ENCODE data around the gene PPL.
"Not testable (repeated sequence)": the region's sequence is repeated elsewhere in the genome, so short reads cannot be mapped to it uniquely, and the experiment has no call there.

PPL gene, protein sequence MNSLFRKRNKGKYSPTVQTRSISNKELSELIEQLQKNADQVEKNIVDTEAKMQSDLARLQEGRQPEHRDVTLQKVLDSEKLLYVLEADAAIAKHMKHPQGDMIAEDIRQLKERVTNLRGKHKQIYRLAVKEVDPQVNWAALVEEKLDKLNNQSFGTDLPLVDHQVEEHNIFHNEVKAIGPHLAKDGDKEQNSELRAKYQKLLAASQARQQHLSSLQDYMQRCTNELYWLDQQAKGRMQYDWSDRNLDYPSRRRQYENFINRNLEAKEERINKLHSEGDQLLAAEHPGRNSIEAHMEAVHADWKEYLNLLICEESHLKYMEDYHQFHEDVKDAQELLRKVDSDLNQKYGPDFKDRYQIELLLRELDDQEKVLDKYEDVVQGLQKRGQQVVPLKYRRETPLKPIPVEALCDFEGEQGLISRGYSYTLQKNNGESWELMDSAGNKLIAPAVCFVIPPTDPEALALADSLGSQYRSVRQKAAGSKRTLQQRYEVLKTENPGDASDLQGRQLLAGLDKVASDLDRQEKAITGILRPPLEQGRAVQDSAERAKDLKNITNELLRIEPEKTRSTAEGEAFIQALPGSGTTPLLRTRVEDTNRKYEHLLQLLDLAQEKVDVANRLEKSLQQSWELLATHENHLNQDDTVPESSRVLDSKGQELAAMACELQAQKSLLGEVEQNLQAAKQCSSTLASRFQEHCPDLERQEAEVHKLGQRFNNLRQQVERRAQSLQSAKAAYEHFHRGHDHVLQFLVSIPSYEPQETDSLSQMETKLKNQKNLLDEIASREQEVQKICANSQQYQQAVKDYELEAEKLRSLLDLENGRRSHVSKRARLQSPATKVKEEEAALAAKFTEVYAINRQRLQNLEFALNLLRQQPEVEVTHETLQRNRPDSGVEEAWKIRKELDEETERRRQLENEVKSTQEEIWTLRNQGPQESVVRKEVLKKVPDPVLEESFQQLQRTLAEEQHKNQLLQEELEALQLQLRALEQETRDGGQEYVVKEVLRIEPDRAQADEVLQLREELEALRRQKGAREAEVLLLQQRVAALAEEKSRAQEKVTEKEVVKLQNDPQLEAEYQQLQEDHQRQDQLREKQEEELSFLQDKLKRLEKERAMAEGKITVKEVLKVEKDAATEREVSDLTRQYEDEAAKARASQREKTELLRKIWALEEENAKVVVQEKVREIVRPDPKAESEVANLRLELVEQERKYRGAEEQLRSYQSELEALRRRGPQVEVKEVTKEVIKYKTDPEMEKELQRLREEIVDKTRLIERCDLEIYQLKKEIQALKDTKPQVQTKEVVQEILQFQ (N-terminal part only)

DNA sequence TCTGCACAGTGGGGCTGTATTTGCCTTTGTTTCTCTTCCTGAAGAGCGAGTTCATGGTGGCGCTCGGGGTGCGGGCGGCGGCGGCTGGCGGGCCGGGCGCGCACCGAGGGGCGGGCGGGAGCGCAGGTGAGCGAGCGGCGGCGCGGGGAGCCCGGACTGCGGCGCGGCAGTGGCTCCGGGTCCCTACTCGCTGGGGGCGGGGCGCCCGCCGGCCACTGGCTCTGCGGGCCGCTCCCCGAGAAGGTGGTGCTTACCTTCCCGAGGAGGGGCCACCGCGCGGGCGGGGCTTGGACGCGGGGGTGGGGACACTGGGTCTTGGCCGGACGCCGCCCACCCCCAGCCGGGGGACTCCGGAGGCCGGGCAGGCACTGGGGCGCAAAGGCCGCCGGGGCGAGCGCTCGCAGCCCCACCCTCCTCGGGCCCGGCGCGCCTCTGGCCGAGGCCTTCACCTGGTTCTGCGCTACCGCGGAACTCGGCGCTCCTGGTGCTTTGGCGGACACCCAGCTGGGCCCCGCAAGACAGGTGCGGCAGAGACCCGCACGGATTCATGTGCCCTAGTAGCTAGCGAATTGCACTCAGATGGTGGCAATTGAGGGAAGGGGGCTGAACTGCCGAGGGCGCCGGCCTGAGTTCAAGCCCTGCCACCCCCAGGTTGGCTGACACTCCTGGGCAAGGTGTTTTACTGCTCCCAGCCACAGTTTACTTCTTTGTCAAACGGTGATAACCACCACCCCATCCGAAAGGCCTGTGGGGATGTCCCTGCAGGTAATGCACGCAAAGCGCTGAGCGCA lies at the start of gene PPL:
PPL (minus strand) TSS at position 158 of the 791 bp plus-strand sequence; CDS start at position 55, 103 bp downstream.
- no peak for DNase-seq (ENCODE audit: low read depth in 2 of 2)

DNA sequence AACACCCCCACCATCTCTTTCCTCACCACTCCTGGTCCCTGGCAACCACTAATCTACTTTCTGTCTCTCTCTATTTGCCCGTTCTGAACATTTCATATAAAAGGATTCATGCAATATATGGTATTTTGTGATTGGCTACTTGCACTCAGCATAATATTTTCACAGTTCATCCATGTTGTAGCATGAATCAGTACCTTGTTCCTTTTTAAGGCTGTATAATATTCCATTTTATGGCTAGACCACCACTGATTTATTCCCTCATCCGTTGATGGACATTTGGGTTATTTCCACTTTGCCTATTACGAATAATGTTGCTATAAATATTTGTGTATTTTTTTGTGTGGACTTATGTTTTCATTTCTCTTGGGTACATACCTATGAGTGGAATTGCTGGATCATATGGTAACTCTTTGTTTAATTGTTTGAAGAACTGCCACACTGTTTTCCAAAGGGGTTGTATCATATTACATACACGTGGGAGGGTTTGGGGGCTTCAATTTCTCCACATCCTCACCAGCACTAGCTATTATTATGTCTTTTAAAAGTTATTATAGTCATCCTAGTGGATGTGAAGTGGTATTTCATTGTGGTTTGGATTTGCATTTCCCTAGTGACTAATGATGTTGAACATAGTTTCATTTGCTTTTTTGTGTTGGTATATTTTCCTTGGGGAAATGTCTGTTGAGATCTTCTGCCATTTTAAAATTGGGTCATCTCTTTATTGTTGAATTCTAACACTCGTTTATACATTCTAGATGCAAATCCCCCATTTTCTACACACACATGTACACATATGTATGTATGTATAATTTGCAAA lies 47.4 kb upstream of the PPL start:
- DNase-seq (ENCODE audit: low read depth in 2 of 2): no peak

DNA sequence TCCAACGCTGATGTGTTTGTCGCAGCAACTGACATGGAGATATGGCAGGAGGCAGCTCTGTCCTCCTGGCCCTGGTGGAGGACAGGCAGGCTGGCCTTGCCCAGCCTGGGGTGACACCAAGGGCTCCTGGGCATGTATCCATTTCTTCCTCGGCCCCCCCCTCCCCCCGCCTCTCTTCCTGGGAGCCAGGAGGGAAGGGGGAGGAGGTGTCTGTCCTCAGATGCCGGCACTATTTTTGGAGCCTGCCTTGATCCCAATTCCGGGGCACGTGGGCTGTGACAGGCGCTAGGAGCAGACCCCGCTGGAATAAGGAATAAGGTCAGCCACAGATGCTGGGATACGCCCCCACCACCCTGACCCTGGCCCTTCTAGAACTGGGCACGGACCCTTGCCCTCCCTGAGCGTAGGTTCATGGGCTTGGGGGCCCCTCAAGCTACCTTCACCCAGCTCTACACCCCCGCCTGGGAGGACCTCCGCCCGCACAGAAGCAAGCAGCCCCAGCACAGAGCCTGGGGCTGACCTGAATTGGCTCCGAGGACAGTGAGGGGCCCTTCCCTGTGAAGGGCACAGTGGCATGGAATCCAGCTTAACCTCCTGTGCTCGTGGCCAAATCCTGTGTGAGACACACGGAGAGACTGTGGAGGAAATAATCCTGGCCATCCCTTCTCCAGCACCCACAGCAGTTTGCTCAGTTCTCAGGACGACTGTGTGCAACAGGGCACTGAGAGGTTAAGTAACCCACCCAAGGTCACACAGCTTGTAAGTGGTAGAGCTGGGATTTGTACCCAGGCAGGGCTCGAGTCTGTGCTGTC lies 45.3 kb upstream of the PPL start:
- DNase-seq (ENCODE audit: low read depth in 2 of 2): no peak

DNA sequence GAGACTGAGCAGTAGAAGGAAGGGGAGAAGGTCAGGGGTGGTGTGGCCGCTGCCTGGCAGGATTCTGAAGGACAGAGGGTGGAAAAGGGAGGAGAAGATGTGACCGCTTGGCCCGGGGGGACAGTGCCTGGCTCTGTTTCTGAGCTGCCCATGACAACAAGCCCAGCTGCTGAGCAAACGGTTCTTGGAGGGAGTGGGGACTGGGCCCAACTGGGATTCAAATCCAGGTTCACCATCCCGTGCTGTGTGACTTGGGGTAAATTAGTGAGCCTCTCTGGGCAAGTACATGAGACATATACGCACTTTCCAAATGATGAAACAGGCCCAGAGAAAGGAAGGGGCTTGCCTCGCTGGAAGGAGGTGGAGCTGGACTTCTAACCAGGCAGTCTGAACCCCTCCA lies 44.5 kb upstream of the PPL start:
- DNase-seq (ENCODE audit: low read depth in 2 of 2): no peak

DNA sequence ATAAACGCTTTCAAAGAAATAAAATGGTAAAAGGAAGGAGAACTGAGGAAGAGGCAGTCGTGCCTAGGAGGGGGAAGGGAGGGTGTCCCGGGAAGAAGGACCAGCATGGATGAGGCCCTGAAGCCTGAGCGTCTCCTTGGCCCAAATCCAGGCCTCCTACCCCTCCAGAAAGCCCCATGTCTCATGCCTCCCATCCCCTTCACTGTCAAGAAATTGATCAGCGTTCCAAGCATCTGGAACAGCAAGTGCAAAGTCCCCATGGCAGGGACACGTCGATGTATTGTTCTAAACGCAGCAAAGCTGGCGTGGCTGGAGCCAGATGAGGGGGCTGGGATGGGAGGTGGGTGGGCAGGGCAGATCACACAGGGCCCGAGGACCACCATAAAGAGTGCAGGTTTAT lies 43.7 kb upstream of the PPL start:
- no peak for DNase-seq (ENCODE audit: low read depth in 2 of 2)

DNA sequence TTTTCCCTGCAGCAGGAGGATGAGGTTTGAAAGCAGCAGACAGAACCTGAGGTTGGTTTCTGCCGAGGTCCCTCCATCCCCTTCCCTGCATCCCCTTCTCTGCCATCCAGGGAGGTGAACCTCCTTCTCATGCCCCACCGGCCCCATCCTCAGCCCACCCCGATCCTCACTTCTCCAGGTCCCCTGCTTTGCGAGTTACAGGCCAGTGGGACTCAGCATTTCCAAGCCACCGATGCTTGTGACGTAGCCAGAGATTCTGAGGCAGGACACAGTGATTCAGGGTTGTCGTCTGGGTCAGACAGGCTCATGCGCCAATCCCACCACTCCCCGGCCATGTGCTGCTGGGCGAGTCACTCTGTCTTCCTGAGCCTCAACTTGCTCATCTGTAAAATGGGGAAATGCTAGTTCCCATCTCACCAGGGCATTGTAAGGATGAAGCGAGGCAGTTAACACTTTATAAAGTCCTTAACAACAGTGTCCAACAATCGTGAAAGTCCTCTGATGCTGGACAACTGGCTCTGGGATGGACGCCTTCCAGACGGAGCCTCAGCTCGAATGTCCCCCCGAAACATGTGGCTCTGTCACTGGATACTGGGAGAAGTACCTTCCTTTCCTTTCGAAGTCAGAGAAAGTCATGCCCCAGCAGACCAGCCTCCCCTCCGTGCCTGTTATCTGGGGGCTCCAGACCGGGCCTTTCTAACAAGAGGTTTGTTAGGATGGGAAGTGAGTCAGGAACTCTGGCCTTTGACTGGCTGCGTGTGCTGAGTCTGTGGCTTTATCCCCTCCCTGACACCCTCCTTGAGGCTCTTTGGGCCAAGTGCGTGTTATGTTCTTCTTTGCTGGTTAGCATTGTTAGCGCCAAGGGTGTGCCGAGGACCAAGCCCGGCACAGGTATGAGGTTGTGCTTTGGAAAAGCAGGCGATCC lies 43.0 kb upstream of the PPL start:
- DNase-seq (ENCODE audit: low read depth in 2 of 2): no peak

DNA sequence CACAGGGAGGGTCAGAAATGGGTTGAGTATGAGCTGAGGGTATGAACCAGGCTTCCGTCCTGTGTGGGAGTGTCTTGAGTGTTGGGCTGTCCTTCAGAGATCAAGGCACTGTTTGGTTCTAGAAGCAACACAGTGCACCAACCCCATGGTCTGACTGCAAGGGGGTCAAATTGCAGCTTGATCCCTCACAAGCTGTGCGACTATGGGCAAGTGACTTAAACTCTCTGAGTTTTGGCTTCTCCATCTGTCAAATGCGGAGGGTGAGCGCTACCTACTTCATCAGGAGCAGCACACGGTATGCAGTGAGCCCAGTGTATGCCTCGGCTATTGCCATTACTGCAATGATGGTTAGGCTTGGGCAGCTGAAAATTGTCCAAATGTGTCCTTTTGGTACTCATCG lies 42.2 kb upstream of the PPL start:
- no peak for DNase-seq (ENCODE audit: low read depth in 2 of 2)

DNA sequence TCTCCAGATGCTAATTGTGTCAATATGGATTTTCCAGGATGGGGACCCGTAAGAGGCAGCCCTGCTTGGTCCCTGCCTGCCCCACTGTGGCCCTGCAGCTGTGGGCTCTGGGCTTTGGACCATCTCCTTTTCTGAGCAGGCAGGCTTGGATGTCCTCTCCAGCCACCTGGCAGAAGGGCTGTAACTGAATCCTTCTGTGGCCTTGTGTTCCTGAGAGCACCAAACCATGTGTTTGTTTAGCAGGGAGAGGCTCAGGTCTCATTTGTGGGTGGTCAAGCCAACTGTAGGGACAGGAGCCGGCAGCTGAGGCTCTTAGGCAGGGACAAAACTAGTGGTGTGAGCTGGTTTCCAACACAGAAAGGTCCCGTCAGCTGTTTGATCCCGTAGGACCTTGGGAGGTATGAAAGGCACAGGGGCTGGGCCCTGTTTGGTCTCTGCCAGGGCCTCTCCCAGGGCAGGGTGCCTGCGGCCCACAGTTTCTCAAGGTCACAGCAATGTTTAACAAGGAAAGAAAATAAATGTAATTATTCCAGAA lies 39.7 kb upstream of the PPL start:
- no peak for DNase-seq (ENCODE audit: low read depth in 2 of 2)

DNA sequence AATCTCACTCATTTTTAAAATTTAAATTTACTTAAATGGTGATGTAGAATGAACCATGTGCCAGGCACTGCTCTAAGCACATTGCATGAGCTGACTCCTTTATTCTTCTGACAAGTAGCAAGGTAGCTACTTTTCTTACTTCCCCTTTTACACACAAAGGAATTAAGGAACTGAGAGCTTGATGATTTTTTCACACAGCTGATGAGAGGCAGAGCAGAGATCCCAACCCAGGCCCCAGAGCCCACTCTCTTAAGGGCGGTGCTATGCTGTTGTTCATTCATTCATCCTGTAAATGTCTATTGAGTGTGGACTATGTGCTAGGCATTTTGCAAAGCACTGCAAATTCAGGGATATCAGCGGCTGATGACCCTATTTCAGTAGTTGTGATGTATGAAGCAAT lies 39.1 kb upstream of the PPL start:
- no peak for DNase-seq (ENCODE audit: low read depth in 2 of 2)

DNA sequence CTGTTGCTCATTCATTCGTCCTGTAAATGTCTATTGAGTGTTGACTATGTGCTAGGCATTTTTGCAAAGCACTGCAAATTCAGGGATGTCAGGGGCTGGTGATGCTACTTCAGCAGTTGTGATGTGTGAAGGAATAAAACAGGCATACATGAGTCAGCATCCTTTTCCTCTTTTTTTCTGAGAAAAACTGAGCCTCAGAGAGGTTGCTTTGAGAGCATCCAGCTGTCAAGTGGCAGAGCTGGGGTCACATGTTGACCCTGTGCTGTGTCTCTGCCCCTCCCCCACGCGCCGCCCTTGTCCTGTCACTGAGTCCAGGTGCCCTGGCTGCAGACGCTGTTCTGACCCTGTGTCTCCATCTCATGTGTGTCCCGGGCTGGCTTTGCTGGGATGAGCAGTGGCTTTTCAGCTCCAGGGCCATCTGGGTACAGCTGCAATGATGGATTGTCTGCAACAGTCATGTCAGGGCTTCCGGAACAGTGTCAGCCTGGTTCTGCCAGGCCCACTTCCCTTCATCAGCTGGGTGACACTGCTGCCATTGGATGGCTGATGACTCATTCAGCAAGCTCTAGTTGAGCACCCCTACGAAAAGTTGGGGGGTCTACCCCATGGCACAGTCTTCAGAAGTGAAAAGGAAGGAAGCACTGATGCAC lies 36.1 kb upstream of the PPL start:
- DNase-seq (ENCODE audit: low read depth in 2 of 2): no peak

DNA sequence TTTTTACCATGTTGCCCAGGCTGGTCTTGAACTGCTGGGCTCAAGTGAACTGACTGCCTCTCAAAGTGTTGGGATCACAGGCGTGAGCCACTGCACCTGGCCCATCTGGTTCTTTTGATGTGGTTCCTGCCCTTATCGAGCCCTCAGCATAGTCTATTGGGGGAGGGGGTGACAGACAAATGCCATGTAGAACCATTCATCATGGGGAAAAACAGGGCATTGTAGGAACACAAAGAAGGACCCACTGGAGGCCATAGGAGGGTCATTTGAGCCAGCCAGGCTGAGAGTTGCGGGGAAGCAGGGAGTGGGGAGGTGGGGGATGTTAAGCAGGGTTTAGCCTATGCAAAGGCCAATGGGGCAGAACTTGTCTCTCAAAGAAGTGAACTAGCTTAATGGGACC lies 33.1 kb upstream of the PPL start:
- no peak for DNase-seq (ENCODE audit: low read depth in 2 of 2)

DNA sequence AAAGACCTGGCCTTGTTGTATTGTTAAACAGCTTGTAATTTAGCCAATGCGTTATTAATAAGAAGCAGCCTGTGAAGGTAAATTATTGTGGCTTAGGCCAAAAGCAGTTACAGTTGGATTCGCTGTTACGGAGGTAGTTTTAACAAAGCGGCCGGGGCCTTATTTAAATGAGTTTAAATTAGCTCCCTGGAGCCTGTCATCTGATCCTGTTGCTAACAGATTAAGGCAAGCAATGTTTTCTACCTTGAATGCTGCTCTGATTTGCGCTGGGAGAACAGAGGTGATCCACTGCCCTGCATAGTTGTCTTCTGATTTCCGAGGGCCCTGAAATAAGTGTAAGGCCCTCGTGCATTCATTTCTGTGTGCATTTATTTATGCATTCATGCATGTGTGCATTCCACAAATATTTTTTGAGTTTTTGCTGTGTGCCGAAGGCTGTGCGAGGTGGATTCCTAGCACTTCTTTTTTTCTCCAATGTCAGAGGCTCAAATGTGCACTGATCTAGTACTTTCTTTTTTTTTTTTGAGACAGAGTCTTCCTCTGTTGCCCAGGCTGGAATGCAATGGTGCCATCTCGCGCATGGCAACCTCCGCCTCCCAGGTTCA lies 32.0 kb upstream of the PPL start:
- no peak for DNase-seq (ENCODE audit: low read depth in 2 of 2)

DNA sequence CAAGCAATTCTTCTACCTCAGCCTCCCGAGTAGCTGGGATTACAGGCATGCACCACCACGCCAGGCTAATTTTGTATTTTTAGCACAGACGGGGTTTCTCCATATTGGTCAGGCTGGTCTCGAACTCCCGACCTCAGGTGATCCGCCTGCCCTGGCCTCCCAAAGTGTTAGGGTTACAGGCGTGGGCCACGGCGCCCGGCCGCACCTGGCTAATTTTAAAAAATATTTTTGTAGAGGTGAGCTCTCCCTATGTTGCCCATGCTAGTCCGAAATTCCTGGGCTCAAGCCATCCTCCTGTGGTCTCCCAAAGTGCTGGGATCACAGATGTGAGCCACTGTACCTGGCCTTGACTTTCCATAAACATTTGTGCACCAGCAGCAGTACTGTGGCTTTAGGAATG lies 31.3 kb upstream of the PPL start:
- not testable (repeated sequence) for DNase-seq (ENCODE audit: low read depth in 2 of 2)

DNA sequence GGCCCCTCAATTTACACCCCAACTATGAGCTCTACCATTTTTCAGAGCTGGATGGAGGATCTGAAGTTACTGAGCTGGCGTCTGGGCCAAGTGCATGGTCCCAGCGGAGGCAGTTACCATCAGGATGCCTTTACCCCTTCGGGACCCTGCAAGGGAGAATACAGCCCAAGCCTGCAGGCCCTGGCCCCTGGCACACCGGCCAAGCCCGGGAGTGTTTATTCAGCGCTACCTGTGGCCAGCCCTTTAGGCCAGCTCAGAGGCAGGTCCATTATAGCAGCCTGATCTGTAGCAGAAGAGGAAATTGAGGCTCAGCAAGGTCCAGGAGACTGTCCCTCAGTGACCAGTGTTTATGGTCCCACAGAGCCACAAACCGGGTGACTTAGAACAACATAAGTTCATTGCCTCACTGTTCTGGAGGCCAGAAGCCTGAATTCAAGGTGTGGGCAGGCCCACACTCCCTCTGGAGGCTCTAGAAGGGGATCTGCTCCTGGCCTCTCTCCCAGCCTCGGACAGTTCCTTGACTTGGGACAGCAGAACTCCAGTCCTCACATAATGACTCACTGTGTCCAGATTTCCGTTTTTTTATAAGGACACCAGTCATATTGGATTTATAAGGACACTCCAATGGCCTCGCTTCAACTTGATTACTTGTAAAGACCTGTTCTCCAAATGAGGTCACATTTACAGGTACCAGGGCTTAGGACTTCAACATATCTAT lies 29.9 kb upstream of the PPL start:
- no peak for DNase-seq (ENCODE audit: low read depth in 2 of 2)

DNA sequence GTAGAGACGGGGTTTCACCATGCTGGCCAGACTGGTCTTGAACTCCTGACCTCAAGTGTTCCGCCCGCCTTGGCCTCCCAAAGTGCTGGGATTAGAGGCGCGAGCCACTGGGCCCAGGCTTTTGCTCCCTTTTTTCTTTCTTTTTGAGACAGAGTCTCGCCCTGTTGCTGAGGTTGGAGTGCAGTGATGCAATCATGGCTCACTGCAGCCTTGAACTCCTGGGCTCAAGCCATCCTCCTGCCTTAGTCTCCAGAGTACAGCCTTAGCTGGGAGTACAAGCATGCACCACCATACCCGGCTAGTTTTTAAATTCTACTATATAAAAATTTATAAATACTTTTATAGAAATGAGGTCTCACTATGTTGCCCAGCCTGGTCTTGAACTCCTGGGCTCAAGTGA lies 26.6 kb upstream of the PPL start:
- not testable (repeated sequence) for DNase-seq (ENCODE audit: low read depth in 2 of 2)

DNA sequence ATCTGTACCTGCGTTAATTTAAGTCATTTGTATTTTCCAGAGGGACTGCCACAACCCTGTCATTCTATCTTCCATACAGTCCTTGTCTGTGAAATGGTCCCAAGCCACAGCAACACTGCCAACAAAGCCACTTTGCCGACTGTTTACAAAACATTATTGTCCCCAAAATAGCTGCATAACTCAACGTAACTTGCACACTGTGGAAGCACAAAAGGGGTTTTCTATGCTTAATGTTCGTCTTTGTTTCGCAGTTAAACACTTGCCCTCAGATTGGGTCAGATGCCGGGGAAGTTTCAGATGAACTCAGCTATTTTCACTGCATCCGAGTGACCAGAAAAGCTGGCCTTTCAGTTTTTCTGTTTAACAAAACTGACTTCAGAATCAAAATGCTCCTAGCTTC lies 25.8 kb upstream of the PPL start:
- DNase-seq (ENCODE audit: low read depth in 2 of 2): no peak

DNA sequence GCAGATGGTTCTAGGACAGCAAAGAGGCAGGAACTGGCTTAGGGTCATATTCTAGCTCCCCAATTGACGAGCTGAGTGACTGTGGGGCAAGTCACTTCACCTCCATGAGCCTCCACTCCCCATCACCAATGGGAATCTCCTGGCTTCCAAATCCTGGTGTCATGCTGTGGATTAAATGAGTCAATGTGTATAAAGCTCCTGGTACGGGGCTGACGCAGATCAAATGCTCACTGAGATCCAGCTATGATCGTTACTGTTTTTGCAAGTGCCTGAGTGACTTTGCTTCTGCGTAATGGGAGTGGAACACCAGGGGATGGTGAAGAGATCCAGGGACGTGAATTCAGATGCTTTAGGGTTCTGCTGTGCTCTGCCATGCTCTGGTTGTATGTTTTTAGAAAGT lies 23.6 kb upstream of the PPL start:
- no peak for DNase-seq (ENCODE audit: low read depth in 2 of 2)

All from fibroblast of skin of left biceps (primary cell).